Lower lobe of right lung (tissue), 2 donors: Measurements from ENCODE around the gene NDUFB10. TPM values are rescaled to one million over a fixed set of nuclear protein-coding genes. Genes with fewer than 3 reads are reported as not detected.

ENCODE experiments used
- ATAC-seq, 2 donors: fragments of 200-7000 bp; cut with Tn5 transposase; one replicate each; pipeline ENCODE4 v1.9.1; 2020 to 2022; ENCODE audit warnings: mild to moderate bottlenecking in 2 of 2, moderate library complexity in 2 of 2
- DNase-seq: peaks from one replicate; pipeline ENCODE4 v3.0.0-alpha.2; 2020
- H3K27ac ChIP-seq: fragments of 200-600 bp; one replicate; pipeline ENCODE4 v1.8.0; 2022
- H3K27me3 ChIP-seq: fragments of 200-600 bp; one replicate; pipeline ENCODE4 v1.8.0; 2022; ENCODE audit warnings: low read depth
- H3K36me3 ChIP-seq: fragments of 200-600 bp; one replicate; pipeline ENCODE4 v1.8.0; 2022; ENCODE audit warnings: mild to moderate bottlenecking
- H3K4me1 ChIP-seq: fragments of 200-600 bp; one replicate; pipeline ENCODE4 v1.8.0; 2022
- H3K4me3 ChIP-seq: fragments of 200-600 bp; one replicate; pipeline ENCODE4 v1.8.0; 2022; ENCODE audit warnings: mild to moderate bottlenecking
- H3K9me3 ChIP-seq: fragments of 200-600 bp; one replicate; pipeline ENCODE4 v1.8.0; 2022
- intact Hi-C: fragments of 100-400 bp; cut with DNase I; formaldehyde crosslinking; loops from one replicate; pipeline ENCODE4 v1.11.0; 2022
- long read RNA-seq: library from polyadenylated mRNA; unstranded; transcript quantifications from one replicate; pipeline ENCODE4 v2.0.0, GENCODE V29; 2021
- total RNA-seq: library from RNA; stranded (reverse); fragmentation: NEBNext Ultra II Directional; extraction: Animal tissue kit (Norgen Biotek cat#: 25700); gene quantifications from one replicate; pipeline ENCODE4 v1.2.1, GENCODE V29; 2021
- TF ChIP-seq, protein P1 (sequence below): fragments of 200-600 bp; IDR thresholded peaks from one replicate; pipeline ENCODE4 v1.8.0; 2022; ENCODE audit warnings: antibody characterized with exemption, mild to moderate bottlenecking
- donor health status: DM: no; HTN: yes; CAD: no; lungs with severe emphysema.

Gene NDUFB10
- total RNA-seq = 85.8 TPM
- long read RNA-seq, transcript NDUFB10-201 (4 exons, 705 nt) = major isoform, 48 of 51 reads
- long read RNA-seq, partial matches to known transcripts = 2 of 51 reads
- long read RNA-seq, other reads (novel, unspliced or antisense) = 1 of 51 reads

DNA sequence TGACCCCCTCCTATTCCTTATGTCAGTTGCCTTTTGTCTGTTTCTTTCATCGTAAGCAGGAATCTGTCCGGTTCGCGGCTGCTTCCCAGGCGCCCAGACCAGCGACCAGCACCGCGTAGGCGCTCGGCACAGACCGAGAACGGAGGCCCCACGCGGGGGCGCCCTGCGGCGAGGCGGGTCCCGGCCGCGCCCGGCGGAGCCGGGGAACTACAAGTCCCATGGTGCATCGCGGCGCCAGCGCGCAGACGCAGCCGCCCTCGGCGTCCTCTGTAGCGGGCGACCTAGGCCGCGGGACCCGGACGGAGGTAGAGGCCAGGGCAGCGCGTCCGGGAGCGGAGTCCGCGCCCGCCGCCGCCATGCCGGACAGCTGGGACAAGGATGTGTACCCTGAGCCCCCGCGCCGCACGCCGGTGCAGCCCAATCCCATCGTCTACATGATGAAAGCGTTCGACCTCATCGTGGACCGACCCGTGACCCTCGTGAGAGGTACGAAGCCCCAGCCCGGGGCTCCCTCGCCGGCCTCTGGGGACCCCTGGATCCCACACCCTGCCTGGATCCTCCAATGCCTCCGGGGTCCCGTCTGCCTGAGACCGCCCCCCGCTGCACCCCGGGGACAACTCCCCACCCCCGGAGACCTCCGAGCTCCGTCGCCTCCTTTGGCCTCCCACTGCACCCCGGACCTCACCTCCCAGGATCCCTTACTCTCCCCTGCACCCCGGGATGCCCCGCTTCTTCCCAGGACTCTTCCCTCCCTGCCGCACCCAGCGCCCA is at the start of gene NDUFB10:
Gene NDUFB10, plus strand, starts transcription at position 270 of the 771 bp plus-strand sequence. Its CDS starts 87 bp downstream, at position 357.
- intact Hi-C loops = no loop called here
- TF ChIP-seq, protein P1, sequence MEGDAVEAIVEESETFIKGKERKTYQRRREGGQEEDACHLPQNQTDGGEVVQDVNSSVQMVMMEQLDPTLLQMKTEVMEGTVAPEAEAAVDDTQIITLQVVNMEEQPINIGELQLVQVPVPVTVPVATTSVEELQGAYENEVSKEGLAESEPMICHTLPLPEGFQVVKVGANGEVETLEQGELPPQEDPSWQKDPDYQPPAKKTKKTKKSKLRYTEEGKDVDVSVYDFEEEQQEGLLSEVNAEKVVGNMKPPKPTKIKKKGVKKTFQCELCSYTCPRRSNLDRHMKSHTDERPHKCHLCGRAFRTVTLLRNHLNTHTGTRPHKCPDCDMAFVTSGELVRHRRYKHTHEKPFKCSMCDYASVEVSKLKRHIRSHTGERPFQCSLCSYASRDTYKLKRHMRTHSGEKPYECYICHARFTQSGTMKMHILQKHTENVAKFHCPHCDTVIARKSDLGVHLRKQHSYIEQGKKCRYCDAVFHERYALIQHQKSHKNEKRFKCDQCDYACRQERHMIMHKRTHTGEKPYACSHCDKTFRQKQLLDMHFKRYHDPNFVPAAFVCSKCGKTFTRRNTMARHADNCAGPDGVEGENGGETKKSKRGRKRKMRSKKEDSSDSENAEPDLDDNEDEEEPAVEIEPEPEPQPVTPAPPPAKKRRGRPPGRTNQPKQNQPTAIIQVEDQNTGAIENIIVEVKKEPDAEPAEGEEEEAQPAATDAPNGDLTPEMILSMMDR = peak; percentile 81
- H3K4me3 ChIP-seq = peak within 1 kb of the TSS; percentile 96
- peaks cover 26% of the 10 kb centered on the region for H3K36me3 ChIP-seq
- H3K9me3 ChIP-seq = no peaks in the 10 kb centered on the region
- DNase-seq = peak; percentile 95
- peak; percentile 96 to 97 for ATAC-seq
- H3K27ac ChIP-seq = peak within 1 kb of the TSS; percentile 92
- H3K27me3 ChIP-seq = no peaks in the 10 kb centered on the region
- peaks cover 35% of the 10 kb centered on the region for H3K4me1 ChIP-seq

DNA sequence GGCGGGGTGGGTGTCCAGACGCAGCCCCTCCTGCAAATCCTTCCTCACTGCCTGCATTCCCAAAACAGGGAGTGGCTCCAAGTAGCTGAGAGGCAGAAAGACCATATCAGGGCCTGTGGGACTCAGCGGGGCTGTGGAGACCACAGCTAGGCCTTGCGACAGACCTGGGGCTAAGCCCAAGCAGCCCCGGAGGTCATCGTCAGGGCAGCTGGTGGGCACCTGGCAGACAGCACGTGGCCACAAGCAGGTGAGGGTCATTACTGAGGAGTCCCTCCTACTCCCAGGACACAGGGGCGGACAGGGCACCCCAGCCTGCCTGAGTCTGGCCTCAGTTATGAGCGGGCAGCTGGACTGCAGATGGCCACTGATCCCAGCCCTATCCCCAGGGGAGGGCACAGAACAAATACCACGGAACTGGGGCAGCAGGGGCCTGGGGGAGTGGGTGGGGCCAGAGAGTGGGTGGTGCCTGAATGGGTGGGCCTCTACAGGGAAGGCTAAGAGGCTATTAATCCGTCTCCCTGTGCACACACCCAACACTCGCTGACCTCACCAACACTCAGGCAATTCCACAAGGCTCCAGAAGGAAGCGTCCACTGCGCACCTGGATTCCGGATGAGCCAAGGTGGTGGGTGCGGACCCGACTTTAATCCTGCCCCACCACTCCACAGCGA is 49.6 kb upstream of the NDUFB10 start:
- Histone ChIP-seq H3K4me3 (no peak overlapping the region), H3K27ac (no peak overlapping the region), H3K36me3 (no peaks in the 10 kb centered on the region), H3K4me1 (no peaks in the 10 kb centered on the region), H3K27me3 (peaks cover 23% of the 10 kb centered on the region), H3K9me3 (no peaks in the 10 kb centered on the region)
- DNase-seq (no peak), ATAC-seq (peak in 1 of 2 donors; percentile 11)
- TF ChIP-seq, protein P1 = no peak
- intact Hi-C loops = no loop called here

DNA sequence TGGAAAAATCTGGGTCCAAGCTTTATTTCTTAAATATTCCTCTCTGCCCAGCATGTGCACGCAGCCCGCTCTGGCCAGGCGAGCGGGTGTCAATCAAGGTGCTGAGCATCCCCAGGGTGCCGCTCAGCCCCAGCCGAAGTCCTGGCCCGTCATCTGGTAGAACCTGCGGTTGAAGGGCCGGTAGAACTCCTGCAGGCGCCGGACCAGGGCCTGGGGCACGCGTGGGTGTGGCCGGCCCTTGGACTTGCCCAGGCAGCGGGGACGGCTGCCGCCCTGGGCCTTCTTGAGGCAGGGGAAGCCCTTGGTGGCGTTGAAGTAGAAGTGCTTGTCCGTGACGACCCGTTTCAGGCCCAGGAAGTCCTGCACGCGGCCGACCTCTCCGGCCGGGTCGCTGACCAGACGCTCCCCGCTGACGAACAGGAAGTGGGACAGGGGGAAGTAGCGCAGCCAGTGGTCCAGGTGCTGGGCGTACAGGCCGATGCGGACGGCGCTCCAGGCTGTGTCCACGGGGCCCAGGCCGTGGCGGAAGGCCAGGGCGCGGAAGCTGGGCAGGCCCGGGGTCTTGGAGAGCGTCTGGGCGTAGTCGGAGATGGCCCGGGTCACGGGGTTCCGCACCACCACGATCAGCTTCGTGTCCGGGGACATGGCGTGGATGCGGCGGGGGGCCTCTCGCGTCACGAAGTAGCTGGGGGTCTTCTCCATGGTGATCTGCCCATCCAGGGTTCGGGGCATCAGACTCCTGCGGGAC is 47.7 kb upstream of the NDUFB10 start:
- H3K4me3 ChIP-seq = no peak overlapping the region
- ATAC-seq (no peak), DNase-seq (no peak)
- H3K36me3 ChIP-seq = no peaks in the 10 kb centered on the region
- H3K9me3 ChIP-seq = no peaks in the 10 kb centered on the region
- intact Hi-C loops = no loop called here
- H3K27me3 ChIP-seq = peaks cover 43% of the 10 kb centered on the region
- TF ChIP-seq, protein P1 = no peak
- no peaks in the 10 kb centered on the region for H3K4me1 ChIP-seq
- H3K27ac ChIP-seq = no peak overlapping the region

DNA sequence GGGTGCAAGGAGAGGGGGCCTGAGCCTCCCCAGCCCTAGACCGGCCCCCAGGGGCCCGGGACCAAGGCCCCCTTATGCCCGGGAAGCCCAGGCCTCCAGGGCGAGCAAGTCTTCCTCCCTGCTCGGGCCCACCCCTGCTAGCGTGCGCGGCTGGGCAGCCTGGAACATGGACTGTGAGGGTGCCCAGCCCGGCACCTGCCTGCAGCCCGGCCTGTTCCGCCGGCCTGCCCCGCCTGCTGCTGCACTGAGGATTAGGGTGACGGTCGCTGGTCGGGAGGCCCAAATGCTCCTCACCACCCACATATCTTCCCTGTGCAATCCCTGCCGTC is 47.2 kb upstream of the NDUFB10 start:
- H3K9me3 ChIP-seq = no peaks in the 10 kb centered on the region
- no peaks in the 10 kb centered on the region for H3K4me1 ChIP-seq
- no peak for DNase-seq
- H3K27ac ChIP-seq = no peak overlapping the region
- no peak for ATAC-seq
- no peak overlapping the region for H3K4me3 ChIP-seq
- no peaks in the 10 kb centered on the region for H3K36me3 ChIP-seq
- intact Hi-C loops = no loop called here
- TF ChIP-seq, protein P1 = no peak
- H3K27me3 ChIP-seq = peaks cover 48% of the 10 kb centered on the region

DNA sequence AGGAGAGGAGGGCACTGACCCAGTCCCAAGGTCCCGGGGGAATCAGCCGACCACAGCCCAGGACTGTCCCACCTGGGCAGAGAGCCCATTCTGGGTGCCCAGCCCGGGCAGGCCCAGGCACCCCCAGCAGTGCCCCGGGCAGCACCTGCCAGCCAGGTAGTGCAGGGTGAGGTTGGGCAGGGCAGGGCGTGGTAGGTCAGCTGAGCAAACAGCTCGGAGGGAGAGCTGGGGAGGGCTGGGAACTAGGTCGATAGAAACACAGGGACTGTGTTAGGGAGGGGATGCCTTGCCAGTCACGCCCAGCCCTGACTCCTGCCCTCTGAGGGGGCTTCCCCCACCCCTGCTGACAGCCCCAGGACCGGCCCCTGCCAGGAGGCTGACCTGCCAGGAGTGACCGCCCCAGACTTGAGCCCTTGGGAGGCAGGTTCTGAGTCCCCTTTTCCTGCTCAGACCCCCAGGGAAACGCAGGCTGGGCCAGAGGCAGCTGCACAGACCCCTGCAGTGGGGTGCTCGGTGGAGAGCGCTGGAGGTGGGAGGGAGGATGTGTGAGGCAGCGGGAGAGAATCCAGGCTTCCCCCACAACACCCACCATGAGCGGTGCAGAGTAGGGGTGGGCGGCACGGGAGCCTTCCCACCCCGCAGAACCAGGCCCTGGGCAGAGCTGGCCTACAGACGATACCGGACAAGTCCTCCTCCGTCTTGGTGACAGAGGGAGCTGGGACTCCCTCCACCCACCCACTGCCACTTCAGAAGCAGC is 45.8 kb upstream of the NDUFB10 start:
- H3K27me3 ChIP-seq = peaks cover 46% of the 10 kb centered on the region
- DNase-seq (peak; percentile 79), ATAC-seq (peak; percentile 66 to 85)
- intact Hi-C loops = no loop called here
- H3K9me3 ChIP-seq = no peaks in the 10 kb centered on the region
- TF ChIP-seq, protein P1 = no peak
- no peak overlapping the region for H3K4me3 ChIP-seq
- H3K4me1 ChIP-seq = peaks cover 2% of the 10 kb centered on the region
- no peak overlapping the region for H3K27ac ChIP-seq
- H3K36me3 ChIP-seq = no peaks in the 10 kb centered on the region
